Measurements from ENCODE around the gene KCTD8.

The KCTD8 gene

DNA sequence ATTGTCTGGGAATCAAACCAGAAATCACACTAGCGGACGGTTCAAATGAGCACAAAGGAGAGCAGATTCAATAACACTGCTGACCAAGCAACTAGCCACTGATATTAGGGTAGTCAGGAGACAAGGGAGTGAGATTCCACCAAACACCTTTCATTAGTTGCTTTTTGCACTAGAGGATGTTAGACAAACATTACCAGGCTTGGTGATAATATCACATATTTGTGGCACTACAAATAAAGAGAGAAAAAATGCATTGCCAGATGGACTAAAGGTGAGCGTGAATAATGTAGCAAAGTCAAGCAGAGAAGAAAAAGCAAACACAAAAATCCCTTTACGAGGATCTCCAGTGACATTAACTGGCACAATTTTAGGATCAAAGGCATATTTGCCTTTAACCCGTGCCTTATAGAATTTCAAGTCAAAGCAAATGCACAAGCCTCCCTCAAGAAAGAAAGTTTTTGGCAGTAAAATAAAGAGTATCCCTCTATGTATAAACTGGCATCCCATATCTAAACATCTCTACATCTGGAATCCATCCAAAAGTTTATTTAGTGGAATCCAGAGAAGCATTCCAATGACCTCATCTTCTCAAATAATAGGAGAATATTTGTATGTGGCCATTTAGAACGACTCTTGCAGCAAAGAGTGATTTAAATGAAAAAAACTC lies 290.9 kb downstream of the KCTD8 start:
- ATAC-seq, result peak; percentile 31; the same call in 1 of the 3 replicates
- TF ChIP-seq PPARA (CRISPR knock-in tag; IDR thresholded peaks at IDR 0.05; ENCODE audit: borderline replicate concordance) (no peak), ISL1 (CRISPR knock-in tag; IDR thresholded peaks at IDR 0.05) (peak; percentile 59)

DNA sequence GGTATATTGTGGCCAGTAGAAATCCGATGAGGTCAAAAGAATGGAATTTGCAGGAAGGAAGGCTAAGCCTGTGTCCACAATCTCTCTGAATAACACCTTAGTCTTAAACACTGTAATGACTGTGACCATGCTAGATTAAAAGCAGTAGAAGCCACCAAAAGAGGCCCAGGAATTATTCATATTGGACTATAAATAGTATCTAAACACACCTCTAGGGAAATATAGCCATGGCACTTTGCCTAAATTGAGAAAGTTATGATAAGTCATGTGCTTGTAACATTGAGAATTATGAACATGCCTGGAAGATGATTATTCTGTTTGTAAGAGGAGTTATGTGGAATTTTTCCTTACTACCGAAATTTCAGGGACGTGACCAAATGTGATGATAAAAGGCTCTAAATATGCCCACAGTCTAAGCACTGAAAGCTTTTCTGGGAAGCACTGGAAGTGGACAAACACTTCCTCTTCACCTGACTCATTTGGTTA lies 298.5 kb downstream of the KCTD8 start:
- TF ChIP-seq, protein P1, sequence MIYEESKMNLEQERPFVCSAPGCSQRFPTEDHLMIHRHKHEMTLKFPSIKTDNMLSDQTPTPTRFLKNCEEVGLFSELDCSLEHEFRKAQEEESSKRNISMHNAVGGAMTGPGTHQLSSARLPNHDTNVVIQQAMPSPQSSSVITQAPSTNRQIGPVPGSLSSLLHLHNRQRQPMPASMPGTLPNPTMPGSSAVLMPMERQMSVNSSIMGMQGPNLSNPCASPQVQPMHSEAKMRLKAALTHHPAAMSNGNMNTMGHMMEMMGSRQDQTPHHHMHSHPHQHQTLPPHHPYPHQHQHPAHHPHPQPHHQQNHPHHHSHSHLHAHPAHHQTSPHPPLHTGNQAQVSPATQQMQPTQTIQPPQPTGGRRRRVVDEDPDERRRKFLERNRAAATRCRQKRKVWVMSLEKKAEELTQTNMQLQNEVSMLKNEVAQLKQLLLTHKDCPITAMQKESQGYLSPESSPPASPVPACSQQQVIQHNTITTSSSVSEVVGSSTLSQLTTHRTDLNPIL (CRISPR knock-in tag; IDR thresholded peaks at IDR 0.05; ENCODE audit: low read depth), result no peak
- no peak for TF ChIP-seq ZC3H10 (CRISPR knock-in tag; IDR thresholded peaks at IDR 0.05)
- TF ChIP-seq TCF4 (CRISPR knock-in tag; IDR thresholded peaks at IDR 0.05; ENCODE audit: borderline replicate concordance), result no peak
- TF ChIP-seq ISL1 (CRISPR knock-in tag; IDR thresholded peaks at IDR 0.05), result no peak
- TF ChIP-seq, protein P2, sequence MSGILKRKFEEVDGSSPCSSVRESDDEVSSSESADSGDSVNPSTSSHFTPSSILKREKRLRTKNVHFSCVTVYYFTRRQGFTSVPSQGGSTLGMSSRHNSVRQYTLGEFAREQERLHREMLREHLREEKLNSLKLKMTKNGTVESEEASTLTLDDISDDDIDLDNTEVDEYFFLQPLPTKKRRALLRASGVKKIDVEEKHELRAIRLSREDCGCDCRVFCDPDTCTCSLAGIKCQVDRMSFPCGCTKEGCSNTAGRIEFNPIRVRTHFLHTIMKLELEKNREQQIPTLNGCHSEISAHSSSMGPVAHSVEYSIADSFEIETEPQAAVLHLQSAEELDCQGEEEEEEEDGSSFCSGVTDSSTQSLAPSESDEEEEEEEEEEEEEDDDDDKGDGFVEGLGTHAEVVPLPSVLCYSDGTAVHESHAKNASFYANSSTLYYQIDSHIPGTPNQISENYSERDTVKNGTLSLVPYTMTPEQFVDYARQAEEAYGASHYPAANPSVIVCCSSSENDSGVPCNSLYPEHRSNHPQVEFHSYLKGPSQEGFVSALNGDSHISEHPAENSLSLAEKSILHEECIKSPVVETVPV (CRISPR knock-in tag; IDR thresholded peaks at IDR 0.05), result no peak
- TF ChIP-seq ARNTL (CRISPR knock-in tag; IDR thresholded peaks at IDR 0.05; ENCODE audit: borderline replicate concordance, low read depth), result no peak
- no peak for TF ChIP-seq PPARA (CRISPR knock-in tag; IDR thresholded peaks at IDR 0.05; ENCODE audit: borderline replicate concordance)
- TF ChIP-seq GLIS3 (CRISPR knock-in tag; IDR thresholded peaks at IDR 0.05), result no peak
- TF ChIP-seq, protein P3, sequence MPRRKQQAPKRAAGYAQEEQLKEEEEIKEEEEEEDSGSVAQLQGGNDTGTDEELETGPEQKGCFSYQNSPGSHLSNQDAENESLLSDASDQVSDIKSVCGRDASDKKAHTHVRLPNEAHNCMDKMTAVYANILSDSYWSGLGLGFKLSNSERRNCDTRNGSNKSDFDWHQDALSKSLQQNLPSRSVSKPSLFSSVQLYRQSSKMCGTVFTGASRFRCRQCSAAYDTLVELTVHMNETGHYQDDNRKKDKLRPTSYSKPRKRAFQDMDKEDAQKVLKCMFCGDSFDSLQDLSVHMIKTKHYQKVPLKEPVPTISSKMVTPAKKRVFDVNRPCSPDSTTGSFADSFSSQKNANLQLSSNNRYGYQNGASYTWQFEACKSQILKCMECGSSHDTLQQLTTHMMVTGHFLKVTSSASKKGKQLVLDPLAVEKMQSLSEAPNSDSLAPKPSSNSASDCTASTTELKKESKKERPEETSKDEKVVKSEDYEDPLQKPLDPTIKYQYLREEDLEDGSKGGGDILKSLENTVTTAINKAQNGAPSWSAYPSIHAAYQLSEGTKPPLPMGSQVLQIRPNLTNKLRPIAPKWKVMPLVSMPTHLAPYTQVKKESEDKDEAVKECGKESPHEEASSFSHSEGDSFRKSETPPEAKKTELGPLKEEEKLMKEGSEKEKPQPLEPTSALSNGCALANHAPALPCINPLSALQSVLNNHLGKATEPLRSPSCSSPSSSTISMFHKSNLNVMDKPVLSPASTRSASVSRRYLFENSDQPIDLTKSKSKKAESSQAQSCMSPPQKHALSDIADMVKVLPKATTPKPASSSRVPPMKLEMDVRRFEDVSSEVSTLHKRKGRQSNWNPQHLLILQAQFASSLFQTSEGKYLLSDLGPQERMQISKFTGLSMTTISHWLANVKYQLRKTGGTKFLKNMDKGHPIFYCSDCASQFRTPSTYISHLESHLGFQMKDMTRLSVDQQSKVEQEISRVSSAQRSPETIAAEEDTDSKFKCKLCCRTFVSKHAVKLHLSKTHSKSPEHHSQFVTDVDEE (CRISPR knock-in tag; IDR thresholded peaks at IDR 0.05), result no peak
- ATAC-seq, result no peak

DNA sequence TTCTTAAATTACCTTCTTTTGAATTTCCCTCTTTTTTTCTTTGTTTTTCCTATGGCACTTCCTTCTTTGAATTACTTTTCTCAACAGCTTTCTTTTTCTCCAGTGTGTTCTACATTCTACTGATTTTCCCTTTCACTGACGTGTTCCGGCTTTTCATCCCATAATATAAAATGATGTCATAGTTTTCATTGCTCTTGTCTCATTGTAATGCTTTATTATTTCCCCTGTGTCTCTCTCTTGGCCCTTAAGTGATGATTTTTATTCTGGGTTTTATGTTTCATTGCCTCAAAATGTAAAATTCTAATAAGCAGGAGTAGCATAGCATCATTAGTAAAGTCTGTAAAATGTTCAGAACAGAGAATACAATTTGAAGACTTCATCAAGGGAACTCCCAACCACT lies 299.3 kb downstream of the KCTD8 start:
- ATAC-seq, result no peak
- TF ChIP-seq ISL1 (CRISPR knock-in tag; IDR thresholded peaks at IDR 0.05), result no peak
- no peak for TF ChIP-seq ZC3H10 (CRISPR knock-in tag; IDR thresholded peaks at IDR 0.05)
- no peak for TF ChIP-seq BACH2 (CRISPR knock-in tag; IDR thresholded peaks at IDR 0.05; ENCODE audit: borderline replicate concordance)
- TF ChIP-seq SNAI2 (CRISPR knock-in tag; IDR thresholded peaks at IDR 0.05), result no peak
- TF ChIP-seq OSR1 (CRISPR knock-in tag; IDR thresholded peaks at IDR 0.05), result no peak
- TF ChIP-seq, protein P2 (CRISPR knock-in tag; IDR thresholded peaks at IDR 0.05), result no peak

DNA sequence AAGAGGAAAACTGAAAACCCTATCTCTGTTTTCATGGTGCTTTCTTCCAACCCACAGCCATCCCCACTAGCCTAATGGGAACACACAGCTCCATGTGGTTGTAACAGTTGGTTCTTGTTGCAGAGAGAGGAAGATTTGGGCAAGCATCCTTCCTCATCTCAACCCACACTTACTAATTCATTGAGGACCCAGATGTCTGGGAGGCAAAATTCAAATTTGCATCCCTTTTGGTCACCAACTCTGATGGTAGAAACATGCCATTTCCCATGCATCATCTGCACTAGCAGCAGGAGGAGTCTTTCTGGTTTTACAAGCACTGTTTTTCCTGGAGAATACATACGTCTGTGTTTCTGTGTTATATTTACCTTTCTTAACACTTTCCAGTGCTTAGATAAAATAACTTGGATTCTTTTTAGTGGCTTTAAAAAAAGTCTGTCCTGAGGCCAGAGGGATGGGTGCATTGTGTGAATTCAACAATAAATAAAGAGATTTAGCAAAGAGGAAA lies 301.0 kb downstream of the KCTD8 start:
- no peak for ATAC-seq
- TF ChIP-seq ZFP3 (CRISPR knock-in tag; IDR thresholded peaks at IDR 0.05) (no peak), ZNF8 (CRISPR knock-in tag; IDR thresholded peaks at IDR 0.05) (no peak), ZC3H10 (CRISPR knock-in tag; IDR thresholded peaks at IDR 0.05) (no peak), ISL1 (CRISPR knock-in tag; IDR thresholded peaks at IDR 0.05) (no peak), PPARA (CRISPR knock-in tag; IDR thresholded peaks at IDR 0.05; ENCODE audit: borderline replicate concordance) (no peak), GLIS3 (CRISPR knock-in tag; IDR thresholded peaks at IDR 0.05) (no peak), OSR1 (CRISPR knock-in tag; IDR thresholded peaks at IDR 0.05) (no peak), TCF4 (CRISPR knock-in tag; IDR thresholded peaks at IDR 0.05; ENCODE audit: borderline replicate concordance) (no peak), ZNF565 (CRISPR knock-in tag; conservative IDR thresholded peaks at IDR 0.05; ENCODE audit: low read depth) (no peak), BACH2 (CRISPR knock-in tag; IDR thresholded peaks at IDR 0.05; ENCODE audit: borderline replicate concordance) (no peak), ZFP30 (CRISPR knock-in tag; IDR thresholded peaks at IDR 0.05) (no peak), SNAI2 (CRISPR knock-in tag; IDR thresholded peaks at IDR 0.05) (no peak), ESRRG (CRISPR knock-in tag; IDR thresholded peaks at IDR 0.05) (no peak)
- TF ChIP-seq, protein P4, sequence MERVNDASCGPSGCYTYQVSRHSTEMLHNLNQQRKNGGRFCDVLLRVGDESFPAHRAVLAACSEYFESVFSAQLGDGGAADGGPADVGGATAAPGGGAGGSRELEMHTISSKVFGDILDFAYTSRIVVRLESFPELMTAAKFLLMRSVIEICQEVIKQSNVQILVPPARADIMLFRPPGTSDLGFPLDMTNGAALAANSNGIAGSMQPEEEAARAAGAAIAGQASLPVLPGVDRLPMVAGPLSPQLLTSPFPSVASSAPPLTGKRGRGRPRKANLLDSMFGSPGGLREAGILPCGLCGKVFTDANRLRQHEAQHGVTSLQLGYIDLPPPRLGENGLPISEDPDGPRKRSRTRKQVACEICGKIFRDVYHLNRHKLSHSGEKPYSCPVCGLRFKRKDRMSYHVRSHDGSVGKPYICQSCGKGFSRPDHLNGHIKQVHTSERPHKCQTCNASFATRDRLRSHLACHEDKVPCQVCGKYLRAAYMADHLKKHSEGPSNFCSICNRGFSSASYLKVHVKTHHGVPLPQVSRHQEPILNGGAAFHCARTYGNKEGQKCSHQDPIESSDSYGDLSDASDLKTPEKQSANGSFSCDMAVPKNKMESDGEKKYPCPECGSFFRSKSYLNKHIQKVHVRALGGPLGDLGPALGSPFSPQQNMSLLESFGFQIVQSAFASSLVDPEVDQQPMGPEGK (CRISPR knock-in tag; IDR thresholded peaks at IDR 0.05; ENCODE audit: borderline replicate concordance), result no peak
- TF ChIP-seq, protein P1 (CRISPR knock-in tag; IDR thresholded peaks at IDR 0.05; ENCODE audit: low read depth), result no peak
- TF ChIP-seq, protein P5, sequence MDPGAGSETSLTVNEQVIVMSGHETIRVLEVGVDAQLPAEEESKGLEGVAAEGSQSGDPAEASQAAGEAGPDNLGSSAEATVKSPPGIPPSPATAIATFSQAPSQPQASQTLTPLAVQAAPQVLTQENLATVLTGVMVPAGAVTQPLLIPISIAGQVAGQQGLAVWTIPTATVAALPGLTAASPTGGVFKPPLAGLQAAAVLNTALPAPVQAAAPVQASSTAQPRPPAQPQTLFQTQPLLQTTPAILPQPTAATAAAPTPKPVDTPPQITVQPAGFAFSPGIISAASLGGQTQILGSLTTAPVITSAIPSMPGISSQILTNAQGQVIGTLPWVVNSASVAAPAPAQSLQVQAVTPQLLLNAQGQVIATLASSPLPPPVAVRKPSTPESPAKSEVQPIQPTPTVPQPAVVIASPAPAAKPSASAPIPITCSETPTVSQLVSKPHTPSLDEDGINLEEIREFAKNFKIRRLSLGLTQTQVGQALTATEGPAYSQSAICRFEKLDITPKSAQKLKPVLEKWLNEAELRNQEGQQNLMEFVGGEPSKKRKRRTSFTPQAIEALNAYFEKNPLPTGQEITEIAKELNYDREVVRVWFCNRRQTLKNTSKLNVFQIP (CRISPR knock-in tag; IDR thresholded peaks at IDR 0.05; ENCODE audit: borderline replicate concordance, low read depth), result no peak
- TF ChIP-seq, protein P2 (CRISPR knock-in tag; IDR thresholded peaks at IDR 0.05), result no peak
